Measurements from ENCODE around the gene EIF2A.
"Not testable (repeated sequence)": the region's sequence is repeated elsewhere in the genome, so short reads cannot be mapped to it uniquely, and the experiment has no call there.

EIF2A gene

GRCh38 chr3:150546226-150547044 lies at the start of gene EIF2A, which contains the start of gene SERP1:
EIF2A (plus strand) TSS chr3:150546787; CDS start chr3:150546803, 16 bp downstream.
SERP1 (minus strand) TSS chr3:150546496; CDS start chr3:150546135, 361 bp downstream.
- peak; percentile 98 to 99 for DNase-seq

- no peak for DNase-seq
Measured at GRCh38 chr3:150497956-150498355, 48.6 kb upstream of the EIF2A start.

DNA sequence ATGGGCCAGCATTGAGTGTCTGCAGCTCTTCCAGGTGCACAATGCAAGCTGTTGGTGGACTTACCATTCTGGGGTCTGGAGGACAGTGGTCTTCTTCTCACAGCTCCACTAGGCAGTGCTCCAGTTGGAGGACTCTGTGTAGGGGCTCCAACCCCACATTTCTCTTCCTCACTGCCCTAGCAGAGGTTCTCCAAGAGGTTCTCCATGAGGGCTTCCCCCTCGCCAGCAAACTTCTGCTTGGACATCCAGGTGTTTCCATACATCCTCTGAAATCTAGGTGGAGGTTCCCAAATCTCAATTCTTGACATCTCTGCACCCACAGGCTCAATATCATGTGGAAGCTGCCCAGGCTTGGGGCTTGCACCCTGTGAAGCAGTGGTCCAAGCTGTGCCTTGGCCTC lies 45.6 kb upstream of the EIF2A start:
- DNase-seq = not testable (repeated sequence)

DNA sequence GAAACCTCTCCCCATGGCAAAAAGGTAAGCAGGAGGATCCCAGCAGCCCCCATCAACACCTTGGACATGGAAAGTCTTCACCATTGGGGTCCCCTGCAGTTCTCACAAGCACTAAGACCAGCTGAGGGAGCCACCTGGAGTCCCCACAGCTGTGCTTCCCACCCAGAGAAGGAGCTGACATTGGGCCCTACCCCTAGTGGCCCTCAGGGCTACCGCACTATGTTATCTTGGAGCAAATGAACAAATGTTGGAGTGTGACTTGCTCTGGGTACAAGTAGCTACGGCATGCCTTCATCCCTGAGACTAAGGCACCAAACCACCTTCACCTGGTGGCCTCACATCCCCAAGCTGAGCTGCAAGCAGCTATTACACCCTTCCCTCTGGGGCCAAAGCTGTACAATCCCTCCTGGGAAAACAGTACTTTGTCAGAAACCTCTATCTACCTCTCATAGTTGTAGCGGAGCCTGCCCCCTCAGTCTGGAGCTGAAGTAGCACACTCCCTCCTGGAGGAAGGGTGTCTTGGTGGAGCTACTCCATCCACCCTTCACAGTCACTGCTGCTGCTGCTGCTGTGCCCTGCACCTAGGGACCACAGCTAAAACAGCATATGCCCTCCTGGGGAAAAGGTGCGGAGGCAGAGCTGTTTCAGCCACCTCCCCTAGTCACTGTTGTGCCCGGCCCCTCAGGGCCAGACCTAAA lies 43.0 kb upstream of the EIF2A start:
- no peak for DNase-seq

DNA sequence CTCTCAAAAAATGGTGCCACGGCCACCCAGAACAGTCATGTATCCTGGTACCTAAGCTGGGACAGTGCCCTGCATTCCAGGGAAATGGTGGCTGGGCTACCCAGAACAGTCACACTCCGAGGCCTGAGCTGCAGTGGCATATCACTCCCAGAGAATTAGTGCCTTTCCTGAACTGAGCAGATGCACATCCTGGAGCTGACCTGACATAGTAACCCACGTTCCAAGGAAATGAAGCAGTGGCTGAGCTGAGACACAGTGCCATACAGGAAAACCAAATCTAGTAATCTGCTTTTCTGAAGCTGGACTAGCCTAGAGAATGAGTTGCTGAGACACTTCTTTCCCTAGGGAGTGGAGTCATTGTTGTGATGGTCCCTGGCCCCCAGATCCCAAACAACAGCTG lies 42.1 kb upstream of the EIF2A start:
- DNase-seq = no peak

DNA sequence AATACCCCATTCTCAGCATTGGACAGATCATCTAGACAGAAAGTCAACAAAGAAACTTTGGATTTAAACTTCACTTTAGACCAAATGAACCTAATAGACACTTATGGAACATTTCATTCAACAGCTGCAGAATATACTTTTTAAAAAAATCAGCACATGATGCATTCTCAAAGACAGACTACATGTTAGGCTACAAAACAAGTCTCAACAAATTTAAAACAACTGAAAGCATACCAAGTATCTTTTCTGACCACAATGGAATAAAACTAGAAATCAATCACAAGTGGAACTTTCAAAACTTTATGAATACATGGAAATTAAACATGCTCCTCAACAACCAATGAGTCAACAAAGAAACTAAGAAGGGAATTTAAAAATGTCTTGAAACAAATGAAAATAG lies 38.2 kb upstream of the EIF2A start:
- no peak for DNase-seq

GRCh38 chr3:150509780-150510179 lies 36.8 kb upstream of the EIF2A start:
- DNase-seq = no peak

- DNase-seq = no peak
Measured at GRCh38 chr3:150511122-150511821, 35.3 kb upstream of the EIF2A start.

GRCh38 chr3:150515210-150515609 lies 31.4 kb upstream of the EIF2A start:
- no peak for DNase-seq

DNA sequence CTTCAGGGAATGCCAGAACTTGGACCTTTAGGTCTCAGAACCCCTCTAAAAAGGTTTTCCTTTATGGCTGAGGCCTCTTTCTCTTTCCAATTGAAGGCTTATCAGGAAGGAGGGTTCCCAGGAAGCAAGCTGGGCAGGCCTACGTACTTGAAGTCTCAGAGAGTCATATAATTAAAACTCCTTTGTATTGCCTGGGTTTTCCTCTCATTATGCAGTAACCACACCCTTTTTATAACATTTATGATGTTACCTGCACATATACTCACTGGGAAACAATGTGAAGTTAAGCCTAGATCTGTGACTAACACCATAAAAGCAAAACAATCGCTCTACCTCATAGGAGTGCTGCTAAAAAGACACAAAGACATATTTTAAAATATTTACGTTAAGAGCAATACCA lies 27.6 kb upstream of the EIF2A start:
- no peak for DNase-seq

GRCh38 chr3:150520408-150520807 lies 26.2 kb upstream of the EIF2A start:
- no peak for DNase-seq

DNA sequence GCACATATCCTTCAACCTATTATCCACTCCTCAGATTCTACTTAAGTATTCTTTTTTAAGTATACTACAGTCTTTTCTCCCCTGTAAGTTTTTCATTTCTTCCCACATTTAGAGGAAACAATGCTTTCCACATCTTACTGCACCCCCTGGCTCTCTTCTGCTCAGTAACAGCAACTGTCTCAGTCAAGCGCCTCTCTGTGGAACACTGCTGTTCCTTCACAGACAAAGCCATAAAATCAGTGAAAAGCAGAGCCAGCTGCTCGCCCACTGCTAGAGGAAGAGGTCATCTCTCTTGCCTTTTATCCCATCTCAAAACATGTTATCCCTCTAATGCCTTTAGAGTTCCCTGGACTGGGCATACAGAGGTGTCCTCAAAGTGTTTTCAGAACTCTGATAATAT lies 25.1 kb upstream of the EIF2A start:
- DNase-seq = no peak

DNA sequence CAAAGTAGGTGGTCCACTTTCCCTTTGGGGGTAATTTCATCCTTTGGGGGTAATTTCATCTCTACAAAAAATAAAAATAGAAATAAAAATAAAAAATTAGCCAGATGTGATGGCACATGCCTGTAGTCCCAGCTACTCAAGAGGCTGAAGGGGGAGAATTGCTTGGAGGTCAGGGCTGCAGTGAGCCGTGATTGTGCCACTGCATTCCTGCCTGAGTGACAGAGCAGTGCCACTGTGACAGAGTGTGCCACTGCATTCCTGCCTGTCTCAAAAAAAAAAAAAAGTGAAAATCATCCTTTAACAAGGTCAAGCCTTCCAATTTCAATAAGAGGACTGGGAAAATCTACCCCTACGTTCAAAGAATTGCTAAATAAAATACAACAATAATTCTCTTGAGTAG lies 23.0 kb upstream of the EIF2A start:
- no peak for DNase-seq

DNA sequence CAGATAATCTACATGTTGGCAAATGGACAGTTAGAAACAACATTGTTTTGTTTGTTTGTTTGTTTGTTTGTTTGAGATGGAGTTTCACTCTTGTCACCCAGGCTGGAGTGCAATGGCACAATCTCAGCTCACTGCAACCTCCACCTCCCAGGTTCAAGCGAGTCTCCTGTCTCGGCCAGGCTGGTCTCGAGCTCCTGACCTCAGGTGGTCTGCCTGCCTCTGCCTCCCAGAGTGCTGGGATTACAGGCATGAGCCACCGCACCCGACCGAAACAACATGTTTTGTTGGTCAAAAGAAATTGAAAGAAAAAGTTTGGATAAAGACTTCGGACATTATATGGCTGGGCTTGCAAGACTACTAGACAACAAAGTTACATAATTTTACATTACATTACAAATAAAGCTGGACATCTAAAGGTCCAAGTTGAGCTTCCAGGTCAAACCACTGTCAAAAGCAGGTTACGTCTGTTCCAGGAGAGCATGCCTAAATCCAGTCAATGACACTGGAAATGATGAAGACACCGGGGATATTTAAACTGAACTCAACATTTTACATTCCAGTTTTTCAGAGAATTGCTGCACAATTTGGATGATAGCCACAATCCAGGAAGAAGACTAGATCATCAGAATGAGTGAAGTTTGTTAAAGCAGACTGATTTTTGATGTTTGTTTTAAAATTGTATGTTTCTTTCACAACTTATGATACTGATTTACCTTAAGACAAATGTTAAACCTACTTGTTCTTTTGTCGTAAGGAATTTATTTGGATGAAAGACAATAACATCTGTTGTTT lies 18.9 kb upstream of the EIF2A start:
- no peak for DNase-seq

GRCh38 chr3:150528354-150528797 lies 18.2 kb upstream of the EIF2A start:
- no peak for DNase-seq

- DNase-seq = no peak
Measured at GRCh38 chr3:150531775-150532174, 14.8 kb upstream of the EIF2A start.

DNA sequence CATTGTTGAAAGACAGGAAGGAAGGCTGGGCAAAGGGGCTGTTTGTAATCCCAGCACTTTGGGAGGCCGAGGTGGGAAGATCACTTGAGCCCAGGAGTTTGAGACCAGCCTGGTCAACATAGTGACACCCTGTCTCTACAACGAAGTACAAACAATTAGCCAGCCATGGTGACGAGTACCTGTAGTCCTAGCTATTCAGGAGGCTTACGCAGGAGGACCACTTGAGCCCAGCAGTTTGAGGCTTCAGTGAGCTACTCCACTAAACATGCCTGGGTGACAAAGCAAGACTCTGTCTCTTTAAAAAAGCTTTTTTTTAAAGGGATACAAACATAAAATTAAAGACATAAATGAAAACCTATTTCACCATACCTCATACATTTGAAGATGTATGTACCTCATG lies 11.4 kb upstream of the EIF2A start:
- no peak for DNase-seq

- DNase-seq = no peak
Measured at GRCh38 chr3:150538324-150539208, 8.0 kb upstream of the EIF2A start.

DNA sequence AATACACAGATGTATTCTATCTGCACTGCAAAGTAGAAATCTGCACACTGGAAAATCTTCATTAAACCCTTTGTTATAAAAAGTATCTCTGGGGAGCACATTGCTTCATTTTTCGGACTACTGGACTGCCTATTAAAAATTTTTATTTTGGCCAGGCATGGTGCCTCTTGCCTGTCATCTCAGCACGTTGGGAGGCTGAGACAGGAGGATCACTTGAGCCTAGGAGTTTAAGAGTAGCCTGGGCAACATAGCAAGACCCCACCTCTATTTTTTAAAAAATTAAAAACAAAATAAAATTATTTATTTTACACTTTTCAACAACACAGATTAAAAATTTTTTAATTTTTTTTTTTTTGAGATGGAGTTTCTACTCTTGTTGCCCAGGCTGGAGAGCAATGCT lies 6.3 kb upstream of the EIF2A start:
- DNase-seq = no peak

GRCh38 chr3:150540991-150541390 lies 5.6 kb upstream of the EIF2A start:
- DNase-seq = no peak

GRCh38 chr3:150543128-150543527 lies 3.5 kb upstream of the EIF2A start:
- no peak for DNase-seq

- no peak for DNase-seq
Measured at GRCh38 chr3:150543531-150543930, 3.1 kb upstream of the EIF2A start.

Data from activated CD4-positive, alpha-beta T cell treated with anti-CD3 and anti-CD28 coated beads, Interleukin-2, amount 50 U/mL, for 4 hours (primary cell).